Hematopoietic multipotent progenitor cell treated with erythropoietin and hydrocortisone succinate and interleukin-3 and kit ligand, for 4 days (in vitro differentiated cells): ENCODE measurements around the gene SCYL1.

Source experiments
- DNase-seq: peaks from one replicate; pipeline ENCODE4 v3.0.0-alpha.2; 2015

The SCYL1 gene

GRCh38 chr11:65586676-65587075 is 61.8 kb downstream of the SCYL1 start:
- peak; percentile 31 for DNase-seq
